HepG2 (cell line): Measurements from ENCODE around the gene KLHL30. TPM values are rescaled to one million over a fixed set of nuclear protein-coding genes. Genes with fewer than 3 reads are reported as not detected.

ENCODE experiments used
- ADNP ChIP-seq: sonication (generic); formaldehyde crosslinking; IDR thresholded peaks from 2 replicates; pipeline ENCODE4 v1.4.0; 2020; ENCODE audit warnings: missing genetic modification reagents
- FOSL1 ChIP-seq: sonication (generic); formaldehyde crosslinking; IDR thresholded peaks from 2 replicates; pipeline ENCODE4 v1.9.0; 2021; ENCODE audit warnings: missing genetic modification reagents, borderline replicate concordance
- HMGXB4 ChIP-seq, 2 experiments: sonication (generic) in 1 of 2; formaldehyde crosslinking in 1 of 2; IDR thresholded peaks; 2 replicates each; pipeline versions ENCODE4 v1.4.0 to v1.6.1; 2018 to 2020; ENCODE audit warnings: missing genetic modification reagents in 2 of 2, borderline replicate concordance in 1 of 2, low read depth in 1 of 2, mild to moderate bottlenecking in 1 of 2, missing biosample characterization in 1 of 2
- MYC ChIP-seq: sonication (generic); formaldehyde crosslinking; IDR thresholded peaks from 2 replicates; pipeline ENCODE4 v1.9.0; 2021; ENCODE audit warnings: missing genetic modification reagents, borderline replicate concordance
- NR2F1 ChIP-seq, 2 experiments: fragments of 450-650 bp in 1 of 2; formaldehyde crosslinking in 1 of 2; IDR thresholded peaks; 2 replicates each; pipeline versions ENCODE4 v1.5.0 to v1.6.1; 2016 to 2020; ENCODE audit warnings: mild to moderate bottlenecking in 1 of 2, missing compliant biosample characterization in 1 of 2, missing genetic modification reagents in 1 of 2, moderate library complexity in 1 of 2
- PAXIP1 ChIP-seq: sonication (generic); formaldehyde crosslinking; conservative IDR thresholded peaks from 2 replicates; pipeline ENCODE4 v1.4.0; 2020; ENCODE audit warnings: mild to moderate bottlenecking, missing genetic modification reagents, moderate library complexity
- RAD51 ChIP-seq: fragments of 450-650 bp; IDR thresholded peaks from 2 replicates; pipeline ENCODE4 v1.6.1; 2016; ENCODE audit warnings: borderline replicate concordance
- SALL1 ChIP-seq: sonication (generic); formaldehyde crosslinking; IDR thresholded peaks from 2 replicates; pipeline ENCODE4 v1.8.0; 2022; ENCODE audit warnings: mild to moderate bottlenecking, missing genetic modification reagents
- ZNF180 ChIP-seq: sonication (generic); formaldehyde crosslinking; IDR thresholded peaks from 2 replicates; pipeline ENCODE4 v1.4.0; 2020; ENCODE audit warnings: low read depth, missing genetic modification reagents, borderline replicate concordance
- ZNF616 ChIP-seq: sonication (generic); formaldehyde crosslinking; IDR thresholded peaks from 2 replicates; pipeline ENCODE4 v1.5.0; 2020; ENCODE audit warnings: low read depth, mild to moderate bottlenecking, missing genetic modification reagents
- ZNF766 ChIP-seq: sonication (generic); formaldehyde crosslinking; IDR thresholded peaks from 2 replicates; pipeline ENCODE4 v1.5.0; 2020; ENCODE audit warnings: missing genetic modification reagents, borderline replicate concordance
- ZSCAN30 ChIP-seq: sonication (generic); formaldehyde crosslinking; IDR thresholded peaks from 2 replicates; pipeline ENCODE4 v1.5.0; 2020; ENCODE audit warnings: mild to moderate bottlenecking, missing genetic modification reagents
- polyA plus RNA-seq, 8 experiments: library from polyadenylated mRNA; depleted of rRNA in 3 of 8; stranded (reverse) in 7 of 8; unstranded in 1 of 8; fragments of >200 nt; fragmentation: Illumina TruSeq in 4 of 8; extraction: Trizol in 4 of 8; gene quantifications; 2 replicates each; pipeline versions ENCODE4 v1.2.1 to v1.2.3, GENCODE V29; 2011 to 2016; ENCODE audit warnings: low read depth in 4 of 8, missing spikeins in 1 of 8, mixed read lengths in 1 of 8; ENCODE audit not compliant: insufficient read depth in 1 of 8
- total RNA-seq, 5 experiments: library from RNA; depleted of rRNA; stranded (reverse); fragments of >200 nt; fragmentation: Illumina TruSeq; extraction: Trizol; gene quantifications; 2 replicates each; pipeline ENCODE4 v1.2.3, GENCODE V29; 2016; ENCODE audit warnings: low read depth in 1 of 5
- TF ChIP-seq, protein P1 (sequence below): sonication (generic); formaldehyde crosslinking; IDR thresholded peaks from 2 replicates; pipeline ENCODE4 v1.5.0; 2020; ENCODE audit warnings: missing genetic modification reagents, mild to moderate bottlenecking, borderline replicate concordance
- TF ChIP-seq, protein P2 (sequence below): sonication (generic); formaldehyde crosslinking; conservative IDR thresholded peaks from 2 replicates; pipeline ENCODE4 v1.4.0; 2020; ENCODE audit warnings: missing genetic modification reagents

Gene KLHL30
- total and polyA plus RNA-seq, 2 of the 13 experiments (the other 11 are each of a cell fraction or from before 2014, with no cell fraction given): 0.05 TPM; not detected in 1

- TF ChIP-seq FOSL1 (peak; percentile 22; the same call in 1 of the 2 replicates), ZNF766 (CRISPR knock-in tag) (0 out of 2 replicates have a peak, but pooled peaks have one; percentile 22), NR2F1 (CRISPR knock-in tag; IDR thresholded peaks at IDR 0.05) (no peak), ZSCAN30 (CRISPR knock-in tag) (no peak), HMGXB4 (CRISPR knock-in tag; IDR thresholded peaks at IDR 0.05; ENCODE audit: borderline replicate concordance in 1 of 2, low read depth in 1 of 2) (peak in 1 of 2 experiments; percentile 25; a peak in 1 of 4 replicates), SALL1 (CRISPR knock-in tag) (peak; percentile 37; the same call in 1 of the 2 replicates), MYC (CRISPR knock-in tag) (peak; percentile 55; the same call in 1 of the 2 replicates), ZNF180 (peak; percentile 46; the same call in 1 of the 2 replicates), RAD51 (no peak), ADNP (no peak), PAXIP1 (CRISPR knock-in tag) (0 out of 2 replicates have a peak, but pooled peaks have one; percentile 27), ZNF616 (CRISPR knock-in tag) (no peak)
- TF ChIP-seq, protein P1, sequence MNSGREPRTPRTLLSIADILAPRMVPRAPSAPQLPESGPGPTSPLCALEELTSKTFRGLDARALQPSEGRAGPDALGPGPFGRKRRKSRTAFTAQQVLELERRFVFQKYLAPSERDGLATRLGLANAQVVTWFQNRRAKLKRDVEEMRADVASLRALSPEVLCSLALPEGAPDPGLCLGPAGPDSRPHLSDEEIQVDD (CRISPR knock-in tag): 0 out of 2 replicates have a peak, but pooled peaks have one; percentile 12
- TF ChIP-seq, protein P2, sequence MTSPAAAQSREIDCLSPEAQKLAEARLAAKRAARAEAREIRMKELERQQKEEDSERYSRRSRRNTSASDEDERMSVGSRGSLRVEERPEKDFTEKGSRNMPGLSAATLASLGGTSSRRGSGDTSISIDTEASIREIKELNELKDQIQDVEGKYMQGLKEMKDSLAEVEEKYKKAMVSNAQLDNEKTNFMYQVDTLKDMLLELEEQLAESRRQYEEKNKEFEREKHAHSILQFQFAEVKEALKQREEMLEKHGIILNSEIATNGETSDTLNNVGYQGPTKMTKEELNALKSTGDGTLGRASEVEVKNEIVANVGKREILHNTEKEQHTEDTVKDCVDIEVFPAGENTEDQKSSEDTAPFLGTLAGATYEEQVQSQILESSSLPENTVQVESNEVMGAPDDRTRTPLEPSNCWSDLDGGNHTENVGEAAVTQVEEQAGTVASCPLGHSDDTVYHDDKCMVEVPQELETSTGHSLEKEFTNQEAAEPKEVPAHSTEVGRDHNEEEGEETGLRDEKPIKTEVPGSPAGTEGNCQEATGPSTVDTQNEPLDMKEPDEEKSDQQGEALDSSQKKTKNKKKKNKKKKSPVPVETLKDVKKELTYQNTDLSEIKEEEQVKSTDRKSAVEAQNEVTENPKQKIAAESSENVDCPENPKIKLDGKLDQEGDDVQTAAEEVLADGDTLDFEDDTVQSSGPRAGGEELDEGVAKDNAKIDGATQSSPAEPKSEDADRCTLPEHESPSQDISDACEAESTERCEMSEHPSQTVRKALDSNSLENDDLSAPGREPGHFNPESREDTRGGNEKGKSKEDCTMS (CRISPR knock-in tag): no peak
- TF ChIP-seq, all 625 proteins: peak for 59
These were observed 29.9 kb upstream of the KLHL30 start (continued) for GRCh38 chr2:238108423-238109183.
